Measurements from ENCODE around the gene MEG3.

GRCh38 chr14:100803676-100804075 lies 22.2 kb upstream of the MEG3 start:
- TF ChIP-seq EZH2 (IDR thresholded peaks at IDR 0.05) (no peak), POLR2AphosphoS5 (IDR thresholded peaks at IDR 0.05; ENCODE audit: borderline replicate concordance, low read depth, low read length) (no peak)

Data from SK-N-MC (cell line).